HepG2 (cell line): ENCODE measurements around the gene OR11H6. TPM values are rescaled to one million over a fixed set of nuclear protein-coding genes. Genes with fewer than 3 reads are reported as not detected.

Experiments
- polyA plus RNA-seq, 8 experiments: library from polyadenylated mRNA; depleted of rRNA in 3 of 8; stranded (reverse) in 7 of 8; unstranded in 1 of 8; fragments of >200 nt; fragmentation: Illumina TruSeq in 4 of 8; extraction: Trizol in 4 of 8; gene quantifications; 2 replicates each; pipeline versions ENCODE4 v1.2.1 to v1.2.3, GENCODE V29; 2011 to 2016; ENCODE audit warnings: low read depth in 4 of 8, missing spikeins in 1 of 8, mixed read lengths in 1 of 8; ENCODE audit not compliant: insufficient read depth in 1 of 8
- small RNA-seq, 3 experiments: library from RNA; depleted of rRNA; stranded (forward); fragments of <200 nt; gene quantifications; one replicate each; pipeline ENCODE3, GENCODE V24; 2012; ENCODE audit warnings: low read depth in 2 of 3, low replicate concordance in 1 of 3; ENCODE audit not compliant: insufficient read length in 3 of 3, insufficient read depth in 2 of 3
- total RNA-seq, 5 experiments: library from RNA; depleted of rRNA; stranded (reverse); fragments of >200 nt; fragmentation: Illumina TruSeq; extraction: Trizol; gene quantifications; 2 replicates each; pipeline ENCODE4 v1.2.3, GENCODE V29; 2016; ENCODE audit warnings: low read depth in 1 of 5

OR11H6 gene
- total and polyA plus RNA-seq, 2 of the 13 experiments (the other 11 are each of a cell fraction or from before 2014, with no cell fraction given): not detected

Small RNA genes lying within 50 kb of the gene (small RNA-seq; reads per million reads assigned to genes)
- gene GTF2IP22: 0 reads per million in 3 experiments

Other genes with a start within 250 kb of the OR11H6 start
- gene OR4K15, start 248.1 kb upstream of the OR11H6 start, total RNA-seq (2016; rRNA removed; fragmentation: Illumina TruSeq; extraction: Trizol): not detected in 2 replicates
- not detected in 2 replicates for gene OR4K15, start 248.1 kb upstream of the OR11H6 start, polyA plus RNA-seq (2011; rRNA removed)
- not detected in 2 replicates for gene OR4Q2, start 221.5 kb upstream of the OR11H6 start, total RNA-seq (2016; rRNA removed; fragmentation: Illumina TruSeq; extraction: Trizol)
- not detected in 2 replicates for gene OR4Q2, start 221.5 kb upstream of the OR11H6 start, polyA plus RNA-seq (2011; rRNA removed)
- not detected in 2 replicates for gene OR4K14, start 204.4 kb upstream of the OR11H6 start, total RNA-seq (2016; rRNA removed; fragmentation: Illumina TruSeq; extraction: Trizol)
- gene OR4K14, start 204.4 kb upstream of the OR11H6 start, polyA plus RNA-seq (2011; rRNA removed): not detected in 2 replicates
- not detected in 2 replicates for gene OR4K13, start 187.7 kb upstream of the OR11H6 start, total RNA-seq (2016; rRNA removed; fragmentation: Illumina TruSeq; extraction: Trizol)
- not detected in 2 replicates for gene OR4K13, start 187.7 kb upstream of the OR11H6 start, polyA plus RNA-seq (2011; rRNA removed)
- gene OR4L1, start 163.7 kb upstream of the OR11H6 start, total RNA-seq (2016; rRNA removed; fragmentation: Illumina TruSeq; extraction: Trizol): not detected in 2 replicates
- gene OR4L1, start 163.7 kb upstream of the OR11H6 start, polyA plus RNA-seq (2011; rRNA removed): not detected in 2 replicates
- gene OR4K17, start 113.0 kb upstream of the OR11H6 start, total RNA-seq (2016; rRNA removed; fragmentation: Illumina TruSeq; extraction: Trizol): not detected in 2 replicates
- gene OR4K17, start 113.0 kb upstream of the OR11H6 start, polyA plus RNA-seq (2011; rRNA removed): not detected in 2 replicates
- gene OR4N5, start 84.9 kb upstream of the OR11H6 start, total RNA-seq (2016; rRNA removed; fragmentation: Illumina TruSeq; extraction: Trizol): not detected in 2 replicates
- not detected in 2 replicates for gene OR4N5, start 84.9 kb upstream of the OR11H6 start, polyA plus RNA-seq (2011; rRNA removed)
- not detected in 2 replicates for gene OR11G2, start 32.8 kb upstream of the OR11H6 start, total RNA-seq (2016; rRNA removed; fragmentation: Illumina TruSeq; extraction: Trizol)
- not detected in 2 replicates for gene OR11G2, start 32.8 kb upstream of the OR11H6 start, polyA plus RNA-seq (2011; rRNA removed)
- gene OR11H7, start 5.3 kb downstream of the OR11H6 start, total RNA-seq (2016; rRNA removed; fragmentation: Illumina TruSeq; extraction: Trizol): not detected in 2 replicates
- gene OR11H7, start 5.3 kb downstream of the OR11H6 start, polyA plus RNA-seq (2011; rRNA removed): not detected in 2 replicates
- gene OR11H4, start 15.6 kb downstream of the OR11H6 start, total RNA-seq (2016; rRNA removed; fragmentation: Illumina TruSeq; extraction: Trizol): not detected in 2 replicates
- not detected in 2 replicates for gene OR11H4, start 15.6 kb downstream of the OR11H6 start, polyA plus RNA-seq (2011; rRNA removed)
- 28.5 and 44.6 TPM in 2 replicates for gene TTC5, start 82.2 kb downstream of the OR11H6 start, total RNA-seq (2016; rRNA removed; fragmentation: Illumina TruSeq; extraction: Trizol)
- 8.2 and 8.7 TPM in 2 replicates for gene TTC5, start 82.2 kb downstream of the OR11H6 start, polyA plus RNA-seq (2011; rRNA removed)
- 98.3 and 110 TPM in 2 replicates for gene CCNB1IP1, start 109.6 kb downstream of the OR11H6 start, total RNA-seq (2016; rRNA removed; fragmentation: Illumina TruSeq; extraction: Trizol)
- gene CCNB1IP1, start 109.6 kb downstream of the OR11H6 start, polyA plus RNA-seq (2011; rRNA removed): 101 and 125 TPM in 2 replicates
- gene PARP2, start 119.9 kb downstream of the OR11H6 start, total RNA-seq (2016; rRNA removed; fragmentation: Illumina TruSeq; extraction: Trizol): 37.3 and 39.1 TPM in 2 replicates
- gene PARP2, start 119.9 kb downstream of the OR11H6 start, polyA plus RNA-seq (2011; rRNA removed): 31.3 and 38.4 TPM in 2 replicates
- gene TEP1, start 189.8 kb downstream of the OR11H6 start, total RNA-seq (2016; rRNA removed; fragmentation: Illumina TruSeq; extraction: Trizol): 9.5 and 12.8 TPM in 2 replicates
- 11.0 and 16.9 TPM in 2 replicates for gene TEP1, start 189.8 kb downstream of the OR11H6 start, polyA plus RNA-seq (2011; rRNA removed)
- gene KLHL33, start 212.5 kb downstream of the OR11H6 start, total RNA-seq (2016; rRNA removed; fragmentation: Illumina TruSeq; extraction: Trizol): not detected in 2 replicates
- gene KLHL33, start 212.5 kb downstream of the OR11H6 start, polyA plus RNA-seq (2011; rRNA removed): 0.05 TPM in 1 of 2 replicates, not detected in the other
- 32.4 and 39.7 TPM in 2 replicates for gene OSGEP, start 231.1 kb downstream of the OR11H6 start, total RNA-seq (2016; rRNA removed; fragmentation: Illumina TruSeq; extraction: Trizol)
- 40.0 and 41.1 TPM in 2 replicates for gene OSGEP, start 231.1 kb downstream of the OR11H6 start, polyA plus RNA-seq (2011; rRNA removed)
- 171 and 261 TPM in 2 replicates for gene APEX1, start 231.5 kb downstream of the OR11H6 start, total RNA-seq (2016; rRNA removed; fragmentation: Illumina TruSeq; extraction: Trizol)
- 336 and 405 TPM in 2 replicates for gene APEX1, start 231.5 kb downstream of the OR11H6 start, polyA plus RNA-seq (2011; rRNA removed)
- gene PIP4P1, start 237.7 kb downstream of the OR11H6 start, total RNA-seq (2016; rRNA removed; fragmentation: Illumina TruSeq; extraction: Trizol): 31.9 and 33.4 TPM in 2 replicates
- gene PIP4P1, start 237.7 kb downstream of the OR11H6 start, polyA plus RNA-seq (2011; rRNA removed): 47.0 and 54.5 TPM in 2 replicates
- gene PNP, start 245.7 kb downstream of the OR11H6 start, total RNA-seq (2016; rRNA removed; fragmentation: Illumina TruSeq; extraction: Trizol): 74.8 and 117 TPM in 2 replicates
- gene PNP, start 245.7 kb downstream of the OR11H6 start, polyA plus RNA-seq (2011; rRNA removed): 40.2 and 45.4 TPM in 2 replicates